Measurements from ENCODE around the gene MAPK4. TPM values are rescaled to one million over a fixed set of nuclear protein-coding genes. Genes with fewer than 3 reads are reported as not detected.

MAPK4 gene
- total and polyA plus RNA-seq, 2 of the 4 experiments (the other 2 are of a cell fraction): not detected

DNA sequence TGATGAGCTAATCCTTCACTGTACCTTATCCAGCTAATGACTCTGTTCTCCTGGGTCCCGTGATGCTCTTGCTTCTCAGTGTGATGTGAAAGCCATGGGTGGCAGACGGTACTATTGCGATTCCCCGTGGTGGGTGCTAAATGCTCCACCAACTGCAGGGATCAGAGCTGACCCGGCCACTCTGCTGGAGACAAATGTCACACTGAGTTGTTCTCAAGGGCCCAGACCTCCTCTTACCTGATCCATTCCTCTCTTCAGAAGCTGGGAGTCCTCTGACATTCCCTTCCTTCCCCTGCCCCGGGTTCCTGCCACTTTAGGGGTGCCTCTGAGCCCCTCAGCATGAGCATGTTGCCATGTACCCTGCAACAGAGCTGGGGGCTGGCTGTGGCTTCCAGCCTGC lies 105.1 kb downstream of the MAPK4 start:
- H3K14ac ChIP-seq (replicated peaks; ENCODE audit: low read depth, low read length): no peak overlapping the region
- POLR2A ChIA-PET (ENCODE audit: unreplicated experiment): no interaction called here
- intact Hi-C loops (cut with micrococcal nuclease): no loop called here

More for the DNA sequence above, 105.1 kb downstream of the MAPK4 start:
- no peak overlapping the region for H2BK120ac ChIP-seq (ENCODE audit: low read depth, low read length)
- TF ChIP-seq SMC3 (IDR thresholded peaks at IDR 0.05; ENCODE audit: low read depth, low read length) (no peak), POLR2A (IDR thresholded peaks at IDR 0.05; ENCODE audit: low read depth, low read length) (no peak), CHD1 (IDR thresholded peaks at IDR 0.05; ENCODE audit: low read depth, low read length) (no peak), FOS (IDR thresholded peaks at IDR 0.05; ENCODE audit: low read depth, low read length) (no peak), RFX5 (IDR thresholded peaks at IDR 0.05; ENCODE audit: low read depth, low read length) (no peak), NFE2L2 (IDR thresholded peaks at IDR 0.05; ENCODE audit: low read depth, low read length) (no peak), MAZ (IDR thresholded peaks at IDR 0.05; ENCODE audit: borderline replicate concordance, low read depth, low read length) (no peak), BHLHE40 (IDR thresholded peaks at IDR 0.05; ENCODE audit: low read depth, low read length) (no peak), CEBPB (IDR thresholded peaks at IDR 0.05; ENCODE audit: low read depth, low read length) (no peak), MAFK (IDR thresholded peaks at IDR 0.05; ENCODE audit: low read depth, low read length) (no peak), RCOR1 (IDR thresholded peaks at IDR 0.05; ENCODE audit: insufficient replicate concordance, low read length) (no peak), MXI1 (IDR thresholded peaks at IDR 0.05; ENCODE audit: borderline replicate concordance, low read depth, low read length) (no peak), RAD21 (IDR thresholded peaks at IDR 0.05; ENCODE audit: low read length) (no peak)
- TF ChIP-seq, protein P1, sequence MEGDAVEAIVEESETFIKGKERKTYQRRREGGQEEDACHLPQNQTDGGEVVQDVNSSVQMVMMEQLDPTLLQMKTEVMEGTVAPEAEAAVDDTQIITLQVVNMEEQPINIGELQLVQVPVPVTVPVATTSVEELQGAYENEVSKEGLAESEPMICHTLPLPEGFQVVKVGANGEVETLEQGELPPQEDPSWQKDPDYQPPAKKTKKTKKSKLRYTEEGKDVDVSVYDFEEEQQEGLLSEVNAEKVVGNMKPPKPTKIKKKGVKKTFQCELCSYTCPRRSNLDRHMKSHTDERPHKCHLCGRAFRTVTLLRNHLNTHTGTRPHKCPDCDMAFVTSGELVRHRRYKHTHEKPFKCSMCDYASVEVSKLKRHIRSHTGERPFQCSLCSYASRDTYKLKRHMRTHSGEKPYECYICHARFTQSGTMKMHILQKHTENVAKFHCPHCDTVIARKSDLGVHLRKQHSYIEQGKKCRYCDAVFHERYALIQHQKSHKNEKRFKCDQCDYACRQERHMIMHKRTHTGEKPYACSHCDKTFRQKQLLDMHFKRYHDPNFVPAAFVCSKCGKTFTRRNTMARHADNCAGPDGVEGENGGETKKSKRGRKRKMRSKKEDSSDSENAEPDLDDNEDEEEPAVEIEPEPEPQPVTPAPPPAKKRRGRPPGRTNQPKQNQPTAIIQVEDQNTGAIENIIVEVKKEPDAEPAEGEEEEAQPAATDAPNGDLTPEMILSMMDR (conservative IDR thresholded peaks at IDR 0.05; ENCODE audit: low read depth, low read length): no peak
- TF ChIP-seq, protein P2, sequence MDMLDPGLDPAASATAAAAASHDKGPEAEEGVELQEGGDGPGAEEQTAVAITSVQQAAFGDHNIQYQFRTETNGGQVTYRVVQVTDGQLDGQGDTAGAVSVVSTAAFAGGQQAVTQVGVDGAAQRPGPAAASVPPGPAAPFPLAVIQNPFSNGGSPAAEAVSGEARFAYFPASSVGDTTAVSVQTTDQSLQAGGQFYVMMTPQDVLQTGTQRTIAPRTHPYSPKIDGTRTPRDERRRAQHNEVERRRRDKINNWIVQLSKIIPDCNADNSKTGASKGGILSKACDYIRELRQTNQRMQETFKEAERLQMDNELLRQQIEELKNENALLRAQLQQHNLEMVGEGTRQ (IDR thresholded peaks at IDR 0.05; ENCODE audit: low read depth, low read length): no peak
- TF ChIP-seq, protein P3, sequence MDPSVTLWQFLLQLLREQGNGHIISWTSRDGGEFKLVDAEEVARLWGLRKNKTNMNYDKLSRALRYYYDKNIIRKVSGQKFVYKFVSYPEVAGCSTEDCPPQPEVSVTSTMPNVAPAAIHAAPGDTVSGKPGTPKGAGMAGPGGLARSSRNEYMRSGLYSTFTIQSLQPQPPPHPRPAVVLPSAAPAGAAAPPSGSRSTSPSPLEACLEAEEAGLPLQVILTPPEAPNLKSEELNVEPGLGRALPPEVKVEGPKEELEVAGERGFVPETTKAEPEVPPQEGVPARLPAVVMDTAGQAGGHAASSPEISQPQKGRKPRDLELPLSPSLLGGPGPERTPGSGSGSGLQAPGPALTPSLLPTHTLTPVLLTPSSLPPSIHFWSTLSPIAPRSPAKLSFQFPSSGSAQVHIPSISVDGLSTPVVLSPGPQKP (IDR thresholded peaks at IDR 0.05; ENCODE audit: borderline replicate concordance, low read depth, low read length): no peak
- H3K4me2 ChIP-seq (ENCODE audit: low read depth, low read length): no peak overlapping the region
- no peak overlapping the region for H3K56ac ChIP-seq (ENCODE audit: extremely low read depth, insufficient read depth, low read length)
- dilution Hi-C loops (cut with HindIII; ENCODE audit: low sequenced_read_pairs, unreplicated experiment): no loop called here
- no peak overlapping the region for H4K5ac ChIP-seq (ENCODE audit: low read depth, low read length)
- no peak overlapping the region for H3K9ac ChIP-seq (ENCODE audit: low read depth, low read length)
- peaks cover 5% of the 10 kb centered on the region; the same call in 1 of the 2 replicates for H3K9me3 ChIP-seq (ENCODE audit: control insufficient read depth, insufficient read depth, low read length)
- no TSS peak for BruUV-seq (replicated peaks)
- H3K79me1 ChIP-seq (ENCODE audit: low read depth in 1 of 2, low read length in 2 of 2): no peaks in the 10 kb centered on the region
- H2AK9ac ChIP-seq (replicated peaks; ENCODE audit: low read depth, low read length, poor library complexity): no peak overlapping the region
- no peaks in the 10 kb centered on the region for H3K9me1 ChIP-seq (ENCODE audit: insufficient read depth, low read length)
- H2BK5ac ChIP-seq (ENCODE audit: low read depth, low read length, poor library complexity, severe bottlenecking): no peak overlapping the region
- H3K4me1 ChIP-seq (ENCODE audit: control insufficient read depth, insufficient read depth, low read length): no peaks in the 10 kb centered on the region
- H3K4me3 ChIP-seq (ENCODE audit: insufficient read depth, low read depth, low read length): no peak overlapping the region
- H3K23ac ChIP-seq (ENCODE audit: low read depth, low read length): no peak overlapping the region
- H3K4ac ChIP-seq (ENCODE audit: low read depth, low read length): no peak overlapping the region
- H2AK5ac ChIP-seq (ENCODE audit: low read depth, low read length): no peak overlapping the region
- no CpG with 5 or more reads among the region's 6 CpGs for WGBS, 2 experiments (ENCODE audit: extremely low coverage in 2 of 2, insufficient read length in 1 of 2)
- H4K20me1 ChIP-seq (ENCODE audit: insufficient read depth, low read length): no peaks in the 10 kb centered on the region
- no peak overlapping the region for H2BK15ac ChIP-seq (ENCODE audit: low read depth, low read length)
- H3K27ac ChIP-seq (ENCODE audit: insufficient read depth, low read length): no peak overlapping the region
- no peak overlapping the region for H2AFZ ChIP-seq (replicated peaks; ENCODE audit: low read length, poor library complexity)
- no peak overlapping the region for H4K8ac ChIP-seq (ENCODE audit: low read depth in 2 of 2, low read length in 2 of 2)
- no peak overlapping the region for H4K91ac ChIP-seq (ENCODE audit: insufficient read depth, low read depth, low read length)
- in situ Hi-C loops (cut with MboI; ENCODE audit: low sequenced_read_pairs): no loop called here
- CTCF ChIA-PET: no interaction called here
- H3K18ac ChIP-seq (ENCODE audit: low read depth, low read length): no peak overlapping the region
- ATAC-seq (ENCODE audit: low read depth) (no peak), DNase-seq (no peak)
- no peak overlapping the region for H2BK20ac ChIP-seq (ENCODE audit: low read depth, low read length)
- H3K27me3 ChIP-seq (ENCODE audit: control insufficient read depth, insufficient read depth, low read length): no peaks in the 10 kb centered on the region
- no peaks in the 10 kb centered on the region for H3K36me3 ChIP-seq (ENCODE audit: control insufficient read depth, insufficient read depth, low read length)
